GM23248 (cell line): ENCODE results near the gene PELO.

Experiments used
- EZH2 ChIP-seq: fragments of 200-600 bp; sonication (generic); IDR thresholded peaks from 2 replicates; pipeline ENCODE4 v1.6.1; 2018; ENCODE audit warnings: antibody characterized with exemption, mild to moderate bottlenecking; ENCODE audit not compliant: insufficient read depth, poor library complexity, severe bottlenecking
- EZH2phosphoT487 ChIP-seq: fragments of 200-600 bp; sonication (generic); IDR thresholded peaks from 2 replicates; pipeline ENCODE4 v1.6.1; 2018; ENCODE audit warnings: antibody characterized with exemption, moderate library complexity, mild to moderate bottlenecking, low read depth; ENCODE audit not compliant: insufficient read depth

DNA sequence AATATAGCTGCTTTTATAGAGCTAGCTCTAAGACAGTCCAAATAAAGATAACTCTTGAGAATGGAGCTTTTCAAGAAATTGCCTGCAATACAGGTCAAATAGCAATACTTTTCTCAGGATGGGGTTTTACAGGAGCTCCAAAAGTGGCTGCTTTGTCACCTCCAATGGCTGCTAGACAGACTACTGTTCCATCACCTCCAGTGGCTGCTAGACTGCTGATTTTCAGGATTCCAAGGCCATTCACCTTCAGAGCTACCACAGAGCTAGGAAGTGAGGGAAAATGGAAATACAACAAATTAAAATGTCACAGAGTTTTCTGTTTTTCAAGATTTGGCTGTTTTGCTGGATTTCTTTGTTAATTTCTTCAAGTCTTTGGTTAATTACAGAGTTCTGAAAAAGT, 8.5 kb upstream of the PELO start:
- TF ChIP-seq EZH2, result no peak
- TF ChIP-seq EZH2phosphoT487, result no peak
